CD4-positive, CD25-positive, alpha-beta regulatory T cell (primary cell): ENCODE results near the gene NEK9. TPM values are rescaled to one million over a fixed set of nuclear protein-coding genes. Genes with fewer than 3 reads are reported as not detected.
A peak's percentile ranks its signal among the peaks of the same experiment; 100 is the strongest.

ENCODE experiments used
- ATAC-seq, 2 donors: fragments of 150-1000 bp; cut with Tn5 transposase; one replicate each; pipeline ENCODE4 v1.10.0; 2021; ENCODE audit warnings: low read depth in 2 of 2, moderate number of reproducible peaks in 2 of 2, moderate library complexity in 1 of 2
- DNase-seq, 3 donors: peaks; one replicate each; pipeline versions ENCODE4 v3.0.0 to v3.0.0-alpha.2; 2012 to 2022; ENCODE audit warnings: mixed read lengths in 1 of 3
- H3K27ac ChIP-seq: one replicate; pipeline ENCODE4 v1.7.0; 2013; ENCODE audit warnings: mild to moderate bottlenecking, low read length; ENCODE audit not compliant: insufficient read depth, poor library complexity, severe bottlenecking
- H3K27me3 ChIP-seq: one replicate; pipeline ENCODE4 v1.7.0; 2013; ENCODE audit warnings: low read length; ENCODE audit not compliant: control insufficient read depth, insufficient read depth
- H3K36me3 ChIP-seq: one replicate; pipeline ENCODE4 v1.7.0; 2013; ENCODE audit warnings: mild to moderate bottlenecking, low read length, moderate library complexity; ENCODE audit not compliant: control insufficient read depth, insufficient read depth
- H3K4me1 ChIP-seq: 2 replicates; pipeline ENCODE4 v1.7.0; 2013; ENCODE audit warnings: mild to moderate bottlenecking, low read length; ENCODE audit not compliant: insufficient read depth, control insufficient read depth, poor library complexity, severe bottlenecking
- H3K4me3 ChIP-seq: one replicate; pipeline ENCODE4 v1.7.0; 2013; ENCODE audit warnings: low read depth, mild to moderate bottlenecking, low read length, moderate library complexity
- H3K9me3 ChIP-seq, 2 experiments: 1 replicate in 1 of 2; 2 replicates in 1 of 2; pipeline ENCODE4 v1.7.0; 2013; ENCODE audit warnings: low read length in 2 of 2, mild to moderate bottlenecking in 1 of 2, moderate library complexity in 1 of 2; ENCODE audit not compliant: control insufficient read depth in 2 of 2
- H3K27ac Mint-ChIP-seq, 3 donors: one replicate each; pipeline ENCODE4 v1.8.0; 2020 to 2022; ENCODE audit warnings: mild to moderate bottlenecking in 3 of 3, mixed read lengths in 3 of 3, moderate library complexity in 2 of 3
- H3K27me3 Mint-ChIP-seq: one replicate; pipeline ENCODE4 v1.8.0; 2022; ENCODE audit warnings: mild to moderate bottlenecking, mixed read lengths
- H3K36me3 Mint-ChIP-seq: one replicate; pipeline ENCODE4 v1.8.0; 2020; ENCODE audit warnings: mixed read lengths
- H3K4me1 Mint-ChIP-seq, 4 donors: one replicate each; pipeline ENCODE4 v1.8.0; 2020 to 2022; ENCODE audit warnings: mixed read lengths in 4 of 4, mild to moderate bottlenecking in 1 of 4
- H3K4me3 Mint-ChIP-seq, 4 donors: one replicate each; pipeline ENCODE4 v1.8.0; 2020 to 2022; ENCODE audit warnings: mild to moderate bottlenecking in 4 of 4, mixed read lengths in 4 of 4, moderate library complexity in 3 of 4
- H3K9me3 Mint-ChIP-seq, 7 donors: one replicate each; pipeline ENCODE4 v1.8.0; 2020 to 2022; ENCODE audit warnings: mixed read lengths in 7 of 7, mild to moderate bottlenecking in 3 of 7, moderate library complexity in 2 of 7
- polyA plus RNA-seq, 4 donors: library from polyadenylated mRNA; unstranded; fragments of 300-500 nt; fragmentation: Illumina TruSeq; gene quantifications; one replicate each; pipeline ENCODE4 v1.2.3, GENCODE V29; 2021
- total RNA-seq: library from RNA; stranded (reverse); gene quantifications from one replicate; pipeline ENCODE4 v1.2.3, GENCODE V29; 2022

NEK9 gene
- total and polyA plus RNA-seq, 5 donors from 2014 or later: 10.8 to 58.4 (median 12.6) TPM

- Mint-ChIP-seq H3K4me3 (peak overlapping the region in 1 of 4 donors; percentile 24), H3K4me1 (peaks cover 29 to 76% (median 52%) of the 10 kb centered on the region in 4 donors), H3K27ac (no peak overlapping the region), H3K36me3 (peaks cover 26% of the 10 kb centered on the region), H3K9me3 (no peaks in the 10 kb centered on the region), H3K27me3 (peaks cover 5% of the 10 kb centered on the region)
- ATAC-seq (no peak), DNase-seq (no peak)
- Histone ChIP-seq H3K36me3 (peaks cover 4% of the 10 kb centered on the region), H3K27me3 (no peaks in the 10 kb centered on the region), H3K4me3 (no peak overlapping the region), H3K4me1 (peaks cover 20% of the 10 kb centered on the region), H3K27ac (no peak overlapping the region), H3K9me3 (no peaks in the 10 kb centered on the region)
These were observed 79.9 kb downstream of the NEK9 start for GRCh38 chr14:75046899-75047298.

- Histone ChIP-seq H3K4me1 (peaks cover 17% of the 10 kb centered on the region), H3K27ac (no peak overlapping the region), H3K27me3 (no peaks in the 10 kb centered on the region), H3K9me3 (no peaks in the 10 kb centered on the region), H3K36me3 (peaks cover 8% of the 10 kb centered on the region), H3K4me3 (no peak overlapping the region)
- peaks cover 27 to 72% (median 51%) of the 10 kb centered on the region in 4 donors for H3K4me1 Mint-ChIP-seq
- H3K9me3 Mint-ChIP-seq: no peaks in the 10 kb centered on the region
- no peak overlapping the region for H3K27ac Mint-ChIP-seq
- ATAC-seq: no peak
- H3K4me3 Mint-ChIP-seq: no peak overlapping the region
- peaks cover 5% of the 10 kb centered on the region for H3K27me3 Mint-ChIP-seq
- H3K36me3 Mint-ChIP-seq: peaks cover 27% of the 10 kb centered on the region
- no peak for DNase-seq
These were observed 80.6 kb downstream of the NEK9 start for GRCh38 chr14:75046275-75046674.

- no peak for DNase-seq
- Mint-ChIP-seq H3K36me3 (peaks cover 30% of the 10 kb centered on the region), H3K27me3 (no peaks in the 10 kb centered on the region), H3K4me3 (peak overlapping the region in 1 of 4 donors; percentile 28), H3K4me1 (peaks cover 21 to 60% (median 42%) of the 10 kb centered on the region in 4 donors), H3K9me3 (no peaks in the 10 kb centered on the region), H3K27ac (no peak overlapping the region)
- H3K4me3 ChIP-seq: no peak overlapping the region
- H3K27ac ChIP-seq: no peak overlapping the region
- no peak for ATAC-seq
- H3K4me1 ChIP-seq: peaks cover 3% of the 10 kb centered on the region
- H3K36me3 ChIP-seq: peaks cover 8% of the 10 kb centered on the region
- no peaks in the 10 kb centered on the region for H3K27me3 ChIP-seq
- no peaks in the 10 kb centered on the region for H3K9me3 ChIP-seq
These were observed 82.1 kb downstream of the NEK9 start for GRCh38 chr14:75044752-75045151.

- H3K27me3 ChIP-seq: no peaks in the 10 kb centered on the region
- ATAC-seq: no peak
- H3K4me3 ChIP-seq: no peak overlapping the region
- Mint-ChIP-seq H3K4me3 (no peak overlapping the region), H3K36me3 (peaks cover 28% of the 10 kb centered on the region), H3K27me3 (no peaks in the 10 kb centered on the region), H3K9me3 (no peaks in the 10 kb centered on the region), H3K27ac (no peak overlapping the region), H3K4me1 (peaks cover 18 to 55% (median 38%) of the 10 kb centered on the region in 4 donors)
- H3K27ac ChIP-seq: no peak overlapping the region
- peaks cover 9% of the 10 kb centered on the region for H3K36me3 ChIP-seq
- no peaks in the 10 kb centered on the region for H3K9me3 ChIP-seq
- DNase-seq: no peak
- H3K4me1 ChIP-seq: no peaks in the 10 kb centered on the region
These were observed 82.5 kb downstream of the NEK9 start for GRCh38 chr14:75044322-75044721.

GRCh38 chr14:75042035-75042434 is 84.8 kb downstream of the NEK9 start:
- no peak for ATAC-seq
- H3K4me1 Mint-ChIP-seq: peaks cover 14 to 36% (median 24%) of the 10 kb centered on the region in 4 donors
- no peak overlapping the region for H3K4me3 Mint-ChIP-seq

GRCh38 chr14:75041613-75042012 is 85.2 kb downstream of the NEK9 start:
- no peaks in the 10 kb centered on the region for H3K27me3 ChIP-seq
- H3K27ac Mint-ChIP-seq: no peak overlapping the region
- no peaks in the 10 kb centered on the region for H3K27me3 Mint-ChIP-seq
- peaks cover 14 to 32% (median 22%) of the 10 kb centered on the region in 4 donors for H3K4me1 Mint-ChIP-seq
- H3K36me3 ChIP-seq: peaks cover 21% of the 10 kb centered on the region
- H3K4me3 Mint-ChIP-seq: no peak overlapping the region
- H3K4me3 ChIP-seq: no peak overlapping the region
- no peaks in the 10 kb centered on the region for H3K4me1 ChIP-seq
- H3K27ac ChIP-seq: no peak overlapping the region
- DNase-seq: no peak
- H3K9me3 Mint-ChIP-seq: no peaks in the 10 kb centered on the region
- H3K9me3 ChIP-seq: no peaks in the 10 kb centered on the region
- no peak for ATAC-seq
- peaks cover 26% of the 10 kb centered on the region for H3K36me3 Mint-ChIP-seq

More at GRCh38 chr14:75042035-75042434, 84.8 kb downstream of the NEK9 start:
- Histone ChIP-seq H3K9me3 (no peaks in the 10 kb centered on the region), H3K27ac (no peak overlapping the region), H3K4me1 (no peaks in the 10 kb centered on the region), H3K36me3 (peaks cover 19% of the 10 kb centered on the region), H3K4me3 (no peak overlapping the region), H3K27me3 (no peaks in the 10 kb centered on the region)
- Mint-ChIP-seq H3K27ac (no peak overlapping the region), H3K27me3 (no peaks in the 10 kb centered on the region), H3K36me3 (peaks cover 24% of the 10 kb centered on the region), H3K9me3 (no peaks in the 10 kb centered on the region)
- DNase-seq: no peak

GRCh38 chr14:75040959-75041358 is 85.9 kb downstream of the NEK9 start:
- Mint-ChIP-seq H3K4me3 (no peak overlapping the region), H3K27ac (peak overlapping the region in 1 of 3 donors; percentile 32), H3K36me3 (peaks cover 30% of the 10 kb centered on the region), H3K27me3 (no peaks in the 10 kb centered on the region), H3K4me1 (peaks cover 11 to 25% (median 19%) of the 10 kb centered on the region in 4 donors), H3K9me3 (no peaks in the 10 kb centered on the region)
- Histone ChIP-seq H3K27ac (no peak overlapping the region), H3K4me1 (no peaks in the 10 kb centered on the region), H3K9me3 (no peaks in the 10 kb centered on the region), H3K27me3 (no peaks in the 10 kb centered on the region), H3K4me3 (no peak overlapping the region), H3K36me3 (peaks cover 21% of the 10 kb centered on the region)
- no peak for DNase-seq
- no peak for ATAC-seq

- H3K27ac Mint-ChIP-seq: no peak overlapping the region
- no peaks in the 10 kb centered on the region for H3K27me3 Mint-ChIP-seq
- H3K4me3 Mint-ChIP-seq: no peak overlapping the region
- H3K4me1 Mint-ChIP-seq: peaks cover 8 to 21% (median 15%) of the 10 kb centered on the region in 4 donors
- DNase-seq (no peak), ATAC-seq (no peak)
- Histone ChIP-seq H3K4me1 (no peaks in the 10 kb centered on the region), H3K27me3 (no peaks in the 10 kb centered on the region), H3K36me3 (peaks cover 21% of the 10 kb centered on the region), H3K9me3 (no peaks in the 10 kb centered on the region), H3K4me3 (no peak overlapping the region), H3K27ac (no peak overlapping the region)
- H3K36me3 Mint-ChIP-seq: peaks cover 34% of the 10 kb centered on the region
- H3K9me3 Mint-ChIP-seq: no peaks in the 10 kb centered on the region
These were observed 86.3 kb downstream of the NEK9 start for GRCh38 chr14:75040507-75040906.
